Trophoblast cell (in vitro differentiated cells and primary cell): ENCODE results near the gene CHMP1B.

Experiments
- DNase-seq, 2 donors: peaks; one replicate each; pipeline ENCODE4 v3.0.0-alpha.2; 2016
- H2AFZ ChIP-seq: 2 replicates; pipeline ENCODE4 v1.6.1; 2013; ENCODE audit warnings: low read length, moderate library complexity, mild to moderate bottlenecking; ENCODE audit not compliant: insufficient read depth, poor library complexity
- H2AK5ac ChIP-seq: 2 replicates; pipeline ENCODE4 v1.6.1; 2013; ENCODE audit warnings: mild to moderate bottlenecking, low read length
- H2BK120ac ChIP-seq: 2 replicates; pipeline ENCODE4 v1.6.1; 2013; ENCODE audit warnings: low read length, mild to moderate bottlenecking, moderate library complexity; ENCODE audit not compliant: insufficient read depth, poor library complexity
- H2BK12ac ChIP-seq: 2 replicates; pipeline ENCODE4 v1.6.1; 2013; ENCODE audit warnings: mild to moderate bottlenecking, low read length, moderate library complexity
- H2BK5ac ChIP-seq: 2 replicates; pipeline ENCODE4 v1.6.1; 2013; ENCODE audit warnings: low read length, low read depth, moderate library complexity, mild to moderate bottlenecking; ENCODE audit not compliant: poor library complexity
- H3K14ac ChIP-seq: 2 replicates; pipeline ENCODE4 v1.6.1; 2013; ENCODE audit warnings: mild to moderate bottlenecking, low read length
- H3K18ac ChIP-seq: 2 replicates; pipeline ENCODE4 v1.6.1; 2013; ENCODE audit warnings: mild to moderate bottlenecking, low read length
- H3K23ac ChIP-seq: 2 replicates; pipeline ENCODE4 v1.6.1; 2013; ENCODE audit warnings: low read length
- H3K27ac ChIP-seq: 2 replicates; pipeline ENCODE4 v1.5.1; 2013; ENCODE audit warnings: low read depth, mild to moderate bottlenecking, inconsistent platforms, low read length, moderate library complexity
- H3K27me3 ChIP-seq: 2 replicates; pipeline ENCODE4 v1.6.1; 2013; ENCODE audit warnings: inconsistent platforms, mild to moderate bottlenecking, low read length, moderate library complexity; ENCODE audit not compliant: insufficient read depth
- H3K36me3 ChIP-seq, 2 experiments: 1 replicate in 1 of 2; 2 replicates in 1 of 2; pipeline ENCODE4 v1.6.1; 2013; ENCODE audit warnings: low read length in 2 of 2, mild to moderate bottlenecking in 2 of 2, moderate library complexity in 1 of 2; ENCODE audit not compliant: insufficient read depth in 2 of 2, control insufficient read depth in 1 of 2
- H3K4ac ChIP-seq: 2 replicates; pipeline ENCODE4 v1.6.1; 2013; ENCODE audit warnings: low read depth, mild to moderate bottlenecking, low read length, moderate library complexity
- H3K4me1 ChIP-seq, 2 experiments: 1 replicate in 1 of 2; 2 replicates in 1 of 2; pipeline ENCODE4 v1.6.1; 2013; ENCODE audit warnings: low read length in 2 of 2, mild to moderate bottlenecking in 2 of 2, moderate library complexity in 1 of 2; ENCODE audit not compliant: insufficient read depth in 2 of 2, control insufficient read depth in 1 of 2
- H3K4me2 ChIP-seq: 2 replicates; pipeline ENCODE4 v1.6.1; 2013; ENCODE audit warnings: inconsistent platforms, mild to moderate bottlenecking, low read length, moderate library complexity
- H3K4me3 ChIP-seq: 2 replicates; pipeline ENCODE4 v1.5.1; 2013; ENCODE audit warnings: mild to moderate bottlenecking, low read depth, low read length, inconsistent platforms
- H3K79me1 ChIP-seq: one replicate; pipeline ENCODE4 v1.6.1; 2013; ENCODE audit warnings: low read length
- H3K79me2 ChIP-seq: 2 replicates; pipeline ENCODE4 v1.6.1; 2013; ENCODE audit warnings: low read length, mild to moderate bottlenecking; ENCODE audit not compliant: control insufficient read depth, insufficient read depth, poor library complexity
- H3K9ac ChIP-seq: 2 replicates; pipeline ENCODE4 v1.6.1; 2013; ENCODE audit warnings: mild to moderate bottlenecking, low read length
- H3K9me3 ChIP-seq: 2 replicates; pipeline ENCODE4 v1.6.1; 2013; ENCODE audit warnings: low read depth, mild to moderate bottlenecking, control low read depth, inconsistent platforms, low read length; ENCODE audit not compliant: insufficient read depth
- H4K12ac ChIP-seq: 2 replicates; pipeline ENCODE4 v1.6.1; 2013; ENCODE audit warnings: low read depth, mild to moderate bottlenecking, low read length, moderate library complexity
- H4K8ac ChIP-seq: 2 replicates; pipeline ENCODE4 v1.6.1; 2013; ENCODE audit warnings: low read depth, mild to moderate bottlenecking, low read length, moderate library complexity
- H4K91ac ChIP-seq: one replicate; pipeline ENCODE4 v1.6.1; 2013; ENCODE audit warnings: low read depth, mild to moderate bottlenecking, low read length, moderate library complexity
- WGBS: extraction: QIAGEN DNeasy Blood & Tissue Kit; methylation state at CpG from one replicate; pipeline ENCODE4 v1.1.7; 2013; ENCODE audit warnings: missing lambda C conversion rate; ENCODE audit not compliant: insufficient read length, insufficient coverage; ENCODE audit errors: extremely low coverage; 5-methylcytosine and 5-hydroxymethylcytosine counted together

CHMP1B gene

GRCh38 chr18:11826836-11827235 lies 24.4 kb upstream of the CHMP1B start:
- H3K79me2 ChIP-seq: no peaks in the 10 kb centered on the region
- no peak overlapping the region for H3K4me3 ChIP-seq
- H3K9me3 ChIP-seq: no peaks in the 10 kb centered on the region
- no CpG with 5 or more reads among the region's 12 CpGs for WGBS
- H3K23ac ChIP-seq: no peak overlapping the region
- H3K4ac ChIP-seq: no peak overlapping the region
- no peak overlapping the region for H3K9ac ChIP-seq
- DNase-seq: peak; percentile 19 to 45
- no peak overlapping the region for H3K14ac ChIP-seq
- H3K27ac ChIP-seq: no peak overlapping the region
- H2AK5ac ChIP-seq: no peak overlapping the region
- H2BK12ac ChIP-seq: no peak overlapping the region
- no peaks in the 10 kb centered on the region for H3K27me3 ChIP-seq
- no peak overlapping the region for H3K4me2 ChIP-seq
- no peaks in the 10 kb centered on the region for H3K36me3 ChIP-seq
- H2BK120ac ChIP-seq: no peak overlapping the region
- no peak overlapping the region for H4K91ac ChIP-seq
- H3K4me1 ChIP-seq: peaks cover 0 to 3% of the 10 kb centered on the region in 2 experiments
- no peak overlapping the region for H2AFZ ChIP-seq
- H3K79me1 ChIP-seq: no peaks in the 10 kb centered on the region
- no peak overlapping the region for H3K18ac ChIP-seq
- H2BK5ac ChIP-seq: no peak overlapping the region
- H4K12ac ChIP-seq: no peak overlapping the region
- H4K8ac ChIP-seq: no peak overlapping the region

GRCh38 chr18:11828786-11829432 lies 22.3 kb upstream of the CHMP1B start:
- H2BK12ac ChIP-seq: no peak overlapping the region
- no peak overlapping the region for H4K12ac ChIP-seq
- no peaks in the 10 kb centered on the region for H3K36me3 ChIP-seq
- H3K79me1 ChIP-seq: no peaks in the 10 kb centered on the region
- H3K79me2 ChIP-seq: no peaks in the 10 kb centered on the region
- H2BK5ac ChIP-seq: no peak overlapping the region
- no peak overlapping the region for H3K4ac ChIP-seq
- H4K8ac ChIP-seq: no peak overlapping the region
- H3K4me2 ChIP-seq: no peak overlapping the region
- no peak overlapping the region for H2AFZ ChIP-seq
- no peak overlapping the region for H3K4me3 ChIP-seq
- H2BK120ac ChIP-seq: no peak overlapping the region
- no peak overlapping the region for H3K27ac ChIP-seq
- no peak overlapping the region for H3K14ac ChIP-seq
- H4K91ac ChIP-seq: no peak overlapping the region
- no peak overlapping the region for H2AK5ac ChIP-seq
- no CpG with 5 or more reads among the region's 6 CpGs for WGBS
- no peaks in the 10 kb centered on the region for H3K27me3 ChIP-seq
- peaks cover 0 to 3% of the 10 kb centered on the region in 2 experiments for H3K4me1 ChIP-seq
- H3K9me3 ChIP-seq: no peaks in the 10 kb centered on the region
- H3K18ac ChIP-seq: no peak overlapping the region
- H3K9ac ChIP-seq: no peak overlapping the region
- DNase-seq: no peak
- no peak overlapping the region for H3K23ac ChIP-seq

DNA sequence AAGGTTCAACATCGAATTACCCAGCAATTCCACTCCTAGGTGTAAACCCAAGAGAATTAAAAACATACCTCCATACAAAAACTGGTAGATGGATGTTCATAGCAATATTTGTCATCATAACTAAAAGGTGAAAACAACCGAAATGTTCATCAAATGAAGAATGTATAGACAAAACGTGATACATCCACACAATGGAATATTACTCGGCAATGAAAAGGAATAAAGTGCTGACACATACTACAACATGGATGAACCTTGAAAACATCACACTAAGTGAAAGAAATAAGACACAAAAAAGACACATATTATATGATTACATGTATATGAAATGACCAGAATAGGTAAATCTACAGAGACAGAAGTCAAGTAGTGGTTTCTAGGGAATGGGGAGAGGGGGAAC lies 20.6 kb upstream of the CHMP1B start:
- WGBS: no CpG with 5 or more reads among the region's 4 CpGs

GRCh38 chr18:11831921-11832320 lies 19.3 kb upstream of the CHMP1B start:
- no peak overlapping the region for H4K8ac ChIP-seq
- H3K4ac ChIP-seq: no peak overlapping the region
- no CpG with 5 or more reads among the region's 3 CpGs for WGBS
- H2BK120ac ChIP-seq: no peak overlapping the region
- peaks cover 0 to 3% of the 10 kb centered on the region in 2 experiments for H3K4me1 ChIP-seq
- no peak overlapping the region for H3K23ac ChIP-seq
- H3K18ac ChIP-seq: no peak overlapping the region
- H2AK5ac ChIP-seq: no peak overlapping the region
- H4K91ac ChIP-seq: no peak overlapping the region
- H3K14ac ChIP-seq: no peak overlapping the region
- H3K4me3 ChIP-seq: no peak overlapping the region
- no peak for DNase-seq
- H3K4me2 ChIP-seq: no peak overlapping the region
- no peak overlapping the region for H3K9ac ChIP-seq
- H4K12ac ChIP-seq: no peak overlapping the region
- no peak overlapping the region for H2BK12ac ChIP-seq
- no peaks in the 10 kb centered on the region for H3K27me3 ChIP-seq
- H2BK5ac ChIP-seq: no peak overlapping the region
- H3K36me3 ChIP-seq: no peaks in the 10 kb centered on the region
- H2AFZ ChIP-seq: no peak overlapping the region
- H3K79me2 ChIP-seq: no peaks in the 10 kb centered on the region
- no peaks in the 10 kb centered on the region for H3K9me3 ChIP-seq
- no peak overlapping the region for H3K27ac ChIP-seq
- no peaks in the 10 kb centered on the region for H3K79me1 ChIP-seq

More for the DNA sequence above, 20.6 kb upstream of the CHMP1B start:
- no peak overlapping the region for H2BK12ac ChIP-seq
- H3K79me1 ChIP-seq: no peaks in the 10 kb centered on the region
- no peak overlapping the region for H4K12ac ChIP-seq
- H3K27ac ChIP-seq: no peak overlapping the region
- no peak overlapping the region for H2AFZ ChIP-seq
- H4K8ac ChIP-seq: no peak overlapping the region
- H3K4me1 ChIP-seq: peaks cover 0 to 3% of the 10 kb centered on the region in 2 experiments
- H3K9me3 ChIP-seq: no peaks in the 10 kb centered on the region
- no peak overlapping the region for H3K23ac ChIP-seq
- no peak overlapping the region for H3K14ac ChIP-seq
- no peak overlapping the region for H3K4me2 ChIP-seq
- H2BK5ac ChIP-seq: no peak overlapping the region
- no peak overlapping the region for H3K9ac ChIP-seq
- no peaks in the 10 kb centered on the region for H3K36me3 ChIP-seq
- no peak for DNase-seq
- H2BK120ac ChIP-seq: no peak overlapping the region
- no peak overlapping the region for H2AK5ac ChIP-seq
- H3K27me3 ChIP-seq: no peaks in the 10 kb centered on the region
- H3K4ac ChIP-seq: no peak overlapping the region
- H4K91ac ChIP-seq: no peak overlapping the region
- H3K79me2 ChIP-seq: no peaks in the 10 kb centered on the region
- H3K18ac ChIP-seq: no peak overlapping the region
- no peak overlapping the region for H3K4me3 ChIP-seq
